COR-L47 (cell line): ENCODE measurements around the gene MRPL18.

Experiments
- DNase-seq: peaks from one replicate; lab custom pipeline; 2025; lab: John Stamatoyannopoulos, UW

Gene MRPL18

DNA sequence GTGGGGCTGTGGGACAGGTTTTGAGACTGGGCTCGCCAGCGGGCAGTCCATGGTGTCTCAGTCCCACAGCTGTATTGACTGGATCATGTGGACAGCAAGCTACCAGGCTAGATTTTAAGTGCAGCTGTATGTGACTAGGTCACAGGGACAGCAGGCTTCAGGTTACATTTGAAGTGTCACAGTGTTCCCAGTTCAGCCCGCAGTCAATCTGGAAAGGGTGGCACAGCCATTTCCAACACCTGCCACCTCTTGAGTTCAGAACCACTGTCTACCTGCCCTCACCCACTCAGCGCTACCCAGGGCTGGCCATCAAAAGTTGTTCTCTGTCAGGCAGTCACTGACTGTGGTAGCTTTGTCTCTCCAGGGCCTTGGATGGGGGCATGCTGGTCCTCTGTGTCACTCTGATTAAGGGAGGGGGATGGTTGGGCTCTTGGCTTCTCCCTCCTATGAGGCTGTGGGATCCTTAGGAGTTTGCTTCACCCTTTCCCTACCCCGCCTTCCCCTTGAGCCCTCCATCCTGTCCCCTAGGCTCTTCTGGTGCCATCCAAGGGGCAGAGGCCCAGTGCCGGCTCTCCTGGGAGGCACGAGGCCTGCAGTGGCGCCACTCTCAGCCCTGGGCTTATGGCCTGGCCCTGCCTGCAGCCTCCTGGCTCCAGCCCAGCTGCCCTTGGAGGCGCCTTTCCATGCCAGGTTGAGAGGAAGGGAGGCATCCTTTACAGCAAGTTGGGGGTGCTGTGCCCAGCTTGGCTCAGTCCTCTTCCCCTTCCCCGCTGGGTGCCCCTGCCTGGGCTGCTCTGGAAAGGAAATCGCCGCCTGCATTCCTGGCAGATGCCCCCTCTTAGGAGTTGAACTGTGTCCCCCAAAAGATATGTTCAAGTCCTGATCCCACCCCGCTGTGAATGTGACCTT lies 54.7 kb downstream of the MRPL18 start:
- no peak for DNase-seq
